Adrenal gland (tissue), 12 donors: ENCODE measurements around the gene SLC30A4. TPM values are rescaled to one million over a fixed set of nuclear protein-coding genes. Genes with fewer than 3 reads are reported as not detected.

Experiments used
- DNase-seq, 7 donors: peaks; one replicate each; pipeline ENCODE4 v3.0.0-alpha.2; 2019 to 2020
- H3K27ac ChIP-seq, 5 donors: fragments of 200-600 bp; sonication (generic) in 4 of 5; 1 replicate in 3 of 5; 2 replicates in 2 of 5; pipeline versions ENCODE4 v1.5.1 to v1.8.0; 2016 to 2020; ENCODE audit warnings: mild to moderate bottlenecking in 1 of 5
- H3K27me3 ChIP-seq: fragments of 200-600 bp; 2 replicates; pipeline ENCODE4 v1.8.0; 2021
- H3K36me3 ChIP-seq, 2 donors: fragments of 200-600 bp; replicated peaks in 1 of 2; 1 replicate in 1 of 2; 2 replicates in 1 of 2; pipeline versions ENCODE4 v1.5.1 to v1.8.0; 2018 to 2022
- H3K4me1 ChIP-seq, 2 donors: fragments of 200-600 bp; replicated peaks in 1 of 2; 1 replicate in 1 of 2; 2 replicates in 1 of 2; pipeline versions ENCODE4 v1.5.1 to v1.8.0; 2018 to 2021
- H3K4me3 ChIP-seq, 4 donors: fragments of 200-600 bp; sonication (generic) in 3 of 4; one replicate each; pipeline ENCODE4 v1.5.1; 2016 to 2018
- H3K9me3 ChIP-seq, 3 donors: fragments of 200-600 bp; sonication (generic) in 1 of 3; replicated peaks in 1 of 3; 1 replicate in 2 of 3; 2 replicates in 1 of 3; pipeline versions ENCODE4 v1.5.1 to v1.8.0; 2016 to 2021
- POLR2A ChIP-seq, 2 donors: fragments of 450-650 bp; IDR thresholded peaks; one replicate each; pipeline ENCODE4 v1.6.1; 2017; ENCODE audit warnings: antibody characterized with exemption in 2 of 2, mild to moderate bottlenecking in 2 of 2, moderate library complexity in 1 of 2
- WGBS, 4 donors: extraction: QIAGEN DNeasy Blood & Tissue Kit in 2 of 4; methylation state at CpG; one replicate each; pipeline versions ENCODE4 v1.1.5 to v1.1.7; 2013 to 2017; 5-methylcytosine and 5-hydroxymethylcytosine counted together
- intact Hi-C, 2 donors: fragments of 100-400 bp; cut with DNase I; formaldehyde crosslinking; loops; one replicate each; pipeline versions ENCODE4 v1.14.1 to v1.15.0; 2022 to 2023
- polyA plus RNA-seq, 3 donors: library from polyadenylated mRNA; stranded (reverse); fragments of 200-250 nt in 2 of 3; fragments of 350-450 nt in 1 of 3; fragmentation: Illumina TruSeq in 1 of 3; extraction: RNeasy Lipid Tissue Mini Kit (QIAGEN cat#74804) in 1 of 3; gene quantifications; one replicate each; pipeline ENCODE4 v1.2.3, GENCODE V29; 2013 to 2014
- total RNA-seq, 9 donors: library from RNA; depleted of rRNA in 4 of 9; stranded (reverse); fragments of >200 nt in 4 of 9; fragments of 120-200 nt in 1 of 9; fragmentation: NEBNext Ultra II Directional in 1 of 9; extraction: Animal tissue kit (Norgen Biotek cat#: 25700) in 1 of 9; gene quantifications; one replicate each; pipeline versions ENCODE4 v1.1.0 to v1.2.4, GENCODE V29; 2013 to 2023
- TF ChIP-seq, protein P1 (sequence below), 6 experiments: fragments of 450-650 bp in 4 of 6; fragments of 200-600 bp in 2 of 6; sonication (generic) in 1 of 6; IDR thresholded peaks; 1 replicate in 5 of 6; 2 replicates in 1 of 6; pipeline versions ENCODE4 v1.5.1 to v1.8.0; 2016 to 2021; ENCODE audit warnings: antibody characterized with exemption in 6 of 6, mild to moderate bottlenecking in 2 of 6, moderate library complexity in 1 of 6
- donor health status: healthy with polysubstance abuse.
- donor health status: Bipolar disorder and iron deficiency.
- donor health status: DM: yes; HTN: yes; CAD: no.
- donor health status: DM: no; HTN: no; CAD: no.
- donor health status: DM: no; HTN: no; CAD: no.
- donor health status: DM: yes; HTN: yes; CAD: no.

Gene SLC30A4
- total and polyA plus RNA-seq, 12 donors = 1.5 to 10.6 (median 6.1) TPM

DNA sequence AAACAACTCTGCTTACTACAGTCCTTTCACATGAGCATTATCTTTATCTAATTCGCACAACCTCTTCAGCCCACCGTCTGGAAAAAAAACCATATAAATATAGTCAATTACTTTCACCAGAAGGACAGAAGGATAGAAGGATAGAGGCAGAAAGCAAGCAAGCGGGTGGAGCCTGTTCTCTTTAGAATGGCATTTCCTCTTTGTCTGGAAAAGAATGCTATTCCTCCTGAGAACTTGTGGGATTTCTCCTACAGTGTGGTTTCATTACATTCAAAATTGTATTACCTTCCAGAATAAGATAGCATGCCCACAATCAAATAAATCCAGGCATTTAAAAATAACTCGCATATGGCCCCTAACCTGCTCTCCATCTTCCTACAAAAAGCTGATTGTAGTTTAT lies 23.1 kb downstream of the SLC30A4 start:
- no peaks in the 10 kb centered on the region for H3K27me3 ChIP-seq
- TF ChIP-seq, protein P1, sequence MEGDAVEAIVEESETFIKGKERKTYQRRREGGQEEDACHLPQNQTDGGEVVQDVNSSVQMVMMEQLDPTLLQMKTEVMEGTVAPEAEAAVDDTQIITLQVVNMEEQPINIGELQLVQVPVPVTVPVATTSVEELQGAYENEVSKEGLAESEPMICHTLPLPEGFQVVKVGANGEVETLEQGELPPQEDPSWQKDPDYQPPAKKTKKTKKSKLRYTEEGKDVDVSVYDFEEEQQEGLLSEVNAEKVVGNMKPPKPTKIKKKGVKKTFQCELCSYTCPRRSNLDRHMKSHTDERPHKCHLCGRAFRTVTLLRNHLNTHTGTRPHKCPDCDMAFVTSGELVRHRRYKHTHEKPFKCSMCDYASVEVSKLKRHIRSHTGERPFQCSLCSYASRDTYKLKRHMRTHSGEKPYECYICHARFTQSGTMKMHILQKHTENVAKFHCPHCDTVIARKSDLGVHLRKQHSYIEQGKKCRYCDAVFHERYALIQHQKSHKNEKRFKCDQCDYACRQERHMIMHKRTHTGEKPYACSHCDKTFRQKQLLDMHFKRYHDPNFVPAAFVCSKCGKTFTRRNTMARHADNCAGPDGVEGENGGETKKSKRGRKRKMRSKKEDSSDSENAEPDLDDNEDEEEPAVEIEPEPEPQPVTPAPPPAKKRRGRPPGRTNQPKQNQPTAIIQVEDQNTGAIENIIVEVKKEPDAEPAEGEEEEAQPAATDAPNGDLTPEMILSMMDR (IDR thresholded peaks at IDR 0.05) = no peak
- no peak for TF ChIP-seq POLR2A (IDR thresholded peaks at IDR 0.05)
- no peak for DNase-seq
- H3K9me3 ChIP-seq = no peaks in the 10 kb centered on the region
- 82 to 88% (median 86%) methylated on average over 4 of the region's 4 CpGs for WGBS, 4 donors
- H3K4me3 ChIP-seq = no peak overlapping the region
- no peak overlapping the region for H3K27ac ChIP-seq
- H3K4me1 ChIP-seq = no peaks in the 10 kb centered on the region
- no peaks in the 10 kb centered on the region for H3K36me3 ChIP-seq
- intact Hi-C loops = no loop called here

DNA sequence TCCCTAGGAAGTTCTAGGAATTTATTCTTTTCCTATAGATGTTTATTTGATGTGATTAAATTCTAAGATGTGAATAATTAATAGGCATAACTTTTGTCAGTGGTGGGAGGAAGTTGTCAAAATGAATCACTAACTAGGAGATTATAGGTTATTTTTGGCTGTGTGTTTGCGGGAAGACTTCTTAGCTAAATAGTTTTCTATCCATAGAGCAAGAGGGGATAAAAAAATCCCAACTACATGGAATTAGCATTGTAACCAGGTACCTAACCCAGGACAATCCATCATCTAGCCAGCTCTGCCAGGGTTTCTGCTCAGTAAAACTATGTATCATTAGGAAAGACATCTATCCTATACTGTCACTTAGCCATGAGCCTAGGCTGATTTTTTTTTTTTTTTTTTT lies 23.9 kb downstream of the SLC30A4 start:
- Histone ChIP-seq H3K4me1 (no peaks in the 10 kb centered on the region), H3K4me3 (no peak overlapping the region), H3K27ac (no peak overlapping the region), H3K36me3 (no peaks in the 10 kb centered on the region), H3K27me3 (no peaks in the 10 kb centered on the region), H3K9me3 (no peaks in the 10 kb centered on the region)
- 80 to 87% (median 82%) methylated on average over 1 of the region's 1 CpG for WGBS, 4 donors
- no peak for TF ChIP-seq POLR2A (IDR thresholded peaks at IDR 0.05)
- TF ChIP-seq, protein P1 (IDR thresholded peaks at IDR 0.05) = no peak
- no peak for DNase-seq
- intact Hi-C loops = no loop called here

DNA sequence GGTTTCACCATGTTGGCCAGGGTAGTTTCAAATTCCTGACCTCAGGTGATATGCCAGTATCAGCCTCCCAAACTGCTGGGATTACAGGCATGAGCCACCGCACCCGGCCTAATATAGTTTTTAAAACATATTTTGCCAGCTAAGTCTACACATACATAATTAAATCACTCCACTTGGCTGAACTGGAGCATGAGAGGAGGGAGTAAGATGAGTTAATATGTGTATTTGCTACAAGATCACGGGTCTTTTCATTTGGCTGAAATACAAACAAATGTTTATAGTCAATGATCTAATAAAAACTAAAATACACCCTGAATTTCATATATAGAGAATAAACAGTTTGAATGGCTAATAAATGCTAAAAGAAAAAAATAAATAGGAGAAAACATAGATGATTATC lies 25.3 kb downstream of the SLC30A4 start:
- no peaks in the 10 kb centered on the region for H3K36me3 ChIP-seq
- no peaks in the 10 kb centered on the region for H3K9me3 ChIP-seq
- TF ChIP-seq, protein P1 (IDR thresholded peaks at IDR 0.05) = no peak
- TF ChIP-seq POLR2A (IDR thresholded peaks at IDR 0.05) = no peak
- no peaks in the 10 kb centered on the region for H3K4me1 ChIP-seq
- intact Hi-C loops = no loop called here
- H3K4me3 ChIP-seq = no peak overlapping the region
- no peaks in the 10 kb centered on the region for H3K27me3 ChIP-seq
- 95 to 98% (median 97%) methylated on average over 3 of the region's 3 CpGs for WGBS, 4 donors
- DNase-seq = no peak
- no peak overlapping the region for H3K27ac ChIP-seq

DNA sequence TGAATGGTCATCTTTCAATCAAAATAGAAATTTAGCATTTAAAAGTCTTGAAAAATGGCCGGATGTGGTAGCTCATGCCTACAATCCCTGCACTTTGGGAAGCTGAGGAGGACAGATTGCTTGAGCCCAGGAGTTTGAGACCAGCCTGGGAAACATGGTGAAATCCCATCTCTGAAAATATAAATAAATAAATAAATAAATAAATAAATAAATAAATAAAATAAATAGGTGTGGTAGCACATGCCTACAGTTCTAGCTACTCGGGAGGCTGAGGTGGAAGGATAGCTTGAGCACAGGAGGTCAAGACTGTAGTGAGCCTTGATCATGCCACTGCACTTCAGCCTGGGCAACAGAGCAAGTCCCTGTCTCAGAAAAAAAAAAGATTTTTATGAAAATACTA lies 25.9 kb downstream of the SLC30A4 start:
- no peak for DNase-seq
- 89 to 95% (median 91%) methylated on average over 2 of the region's 2 CpGs for WGBS, 4 donors

More for the DNA sequence above, 25.9 kb downstream of the SLC30A4 start:
- intact Hi-C loops = no loop called here
- TF ChIP-seq POLR2A (IDR thresholded peaks at IDR 0.05) = no peak
- TF ChIP-seq, protein P1 (IDR thresholded peaks at IDR 0.05) = no peak
- Histone ChIP-seq H3K27me3 (no peaks in the 10 kb centered on the region), H3K9me3 (no peaks in the 10 kb centered on the region), H3K27ac (no peak overlapping the region), H3K36me3 (no peaks in the 10 kb centered on the region), H3K4me1 (no peaks in the 10 kb centered on the region), H3K4me3 (no peak overlapping the region)
